ENCODE data around the gene GZMM.
A peak's percentile ranks its signal among the peaks of the same experiment; 100 is the strongest.
"Not testable (repeated sequence)": the region's sequence is repeated elsewhere in the genome, so short reads cannot be mapped to it uniquely, and the experiment has no call there.

The GZMM gene

GRCh38 chr19:584240-585001, 40.6 kb downstream of the GZMM start:
- no peak for DNase-seq

- DNase-seq, result not testable (repeated sequence)
Measured at GRCh38 chr19:585146-585545, 41.3 kb downstream of the GZMM start.

- DNase-seq, result no peak
Measured at GRCh38 chr19:585551-586110, 41.8 kb downstream of the GZMM start.

GRCh38 chr19:588093-588740, 44.4 kb downstream of the GZMM start:
- peak; percentile 85 for DNase-seq

GRCh38 chr19:588741-589692, 45.2 kb downstream of the GZMM start:
- no peak for DNase-seq

GRCh38 chr19:589693-590395, 46.0 kb downstream of the GZMM start, which contains the start of gene HCN2:
HCN2 (plus strand) TSS chr19:589881; CDS start chr19:589946, 65 bp downstream.
- no peak for DNase-seq

GRCh38 chr19:590396-590745, 46.5 kb downstream of the GZMM start:
- peak; percentile 23 for DNase-seq

GRCh38 chr19:590750-591098, 46.9 kb downstream of the GZMM start:
- no peak for DNase-seq

- DNase-seq, result no peak
Measured at GRCh38 chr19:591099-591958, 47.5 kb downstream of the GZMM start.

- no peak for DNase-seq
Measured at GRCh38 chr19:592101-592500, 48.2 kb downstream of the GZMM start.

GRCh38 chr19:593055-593454, 49.2 kb downstream of the GZMM start:
- DNase-seq, result no peak

- DNase-seq, result no peak
Measured at GRCh38 chr19:593505-593904, 49.7 kb downstream of the GZMM start.

GRCh38 chr19:594265-594870, 50.5 kb downstream of the GZMM start:
- no peak for DNase-seq

- DNase-seq, result no peak
Measured at GRCh38 chr19:595326-596262, 51.7 kb downstream of the GZMM start.

GRCh38 chr19:596263-596655, 52.4 kb downstream of the GZMM start:
- no peak for DNase-seq

- DNase-seq, result no peak
Measured at GRCh38 chr19:597406-598315, 53.8 kb downstream of the GZMM start.
